ENCODE data around the gene SNRPN. TPM values are rescaled to one million over a fixed set of nuclear protein-coding genes. Genes with fewer than 3 reads are reported as not detected.
"Not testable (repeated sequence)": the region's sequence is repeated elsewhere in the genome, so short reads cannot be mapped to it uniquely, and the experiment has no call there.

SNRPN gene
- polyA plus RNA-seq, 1 donor (not counting 4 experiments of a cell fraction or from before 2014, with no cell fraction given) = 93.0 TPM

DNA sequence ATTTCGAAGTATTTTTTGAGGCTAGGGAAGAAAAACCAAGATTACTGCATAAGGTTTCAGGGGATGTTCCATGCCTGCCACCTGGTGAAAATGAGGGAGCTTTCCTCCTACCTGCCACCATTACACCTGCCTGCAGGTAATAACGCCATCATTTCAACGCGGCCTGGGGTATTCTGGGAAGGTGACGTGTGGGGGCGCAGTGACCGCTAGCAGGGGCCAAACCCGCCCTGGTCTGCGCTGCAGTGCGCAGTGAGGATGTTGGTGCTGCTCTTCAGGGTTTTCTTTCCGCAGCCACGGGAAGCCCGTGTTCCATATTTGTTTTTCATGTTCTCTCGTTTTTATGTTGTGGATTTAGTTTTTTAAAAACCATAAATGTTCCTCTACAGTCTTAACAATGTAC lies 37.4 kb upstream of the SNRPN start:
- Histone ChIP-seq H3K4me2 (ENCODE audit: control insufficient read depth, extremely low read depth, insufficient read depth, low read depth, low read length) (no peak overlapping the region), H2AFZ (ENCODE audit: control insufficient read depth, low read length) (no peak overlapping the region), H3K79me2 (ENCODE audit: control insufficient read depth, insufficient read depth, low read length) (no peaks in the 10 kb centered on the region), H3K9ac (ENCODE audit: control insufficient read depth, extremely low read depth, insufficient read depth, low read length) (no peak overlapping the region), H4K20me1 (ENCODE audit: control insufficient read depth, extremely low read depth, insufficient read depth, low read length) (no peaks in the 10 kb centered on the region), H3K4me1 (ENCODE audit: control insufficient read depth, extremely low read depth, insufficient read depth, low read length) (no peaks in the 10 kb centered on the region), H3K4me3 (ENCODE audit: control insufficient read depth in 2 of 3, extremely low read depth in 1 of 3, insufficient read depth in 2 of 3, low read depth in 1 of 3, low read length in 3 of 3) (no peak overlapping the region), H3K27ac (ENCODE audit: control insufficient read depth, insufficient read depth, low read length) (no peak overlapping the region), H3K9me1 (ENCODE audit: control insufficient read depth, extremely low read depth, insufficient read depth, low read length) (no peaks in the 10 kb centered on the region), H3K27me3 (ENCODE audit: control insufficient read depth, extremely low read depth, insufficient read depth, low read length) (no peaks in the 10 kb centered on the region), H3K36me3 (ENCODE audit: control insufficient read depth in 2 of 2, extremely low read depth in 1 of 2, insufficient read depth in 2 of 2, low read length in 2 of 2) (no peaks in the 10 kb centered on the region), H3K9me3 (ENCODE audit: control insufficient read depth, low read depth, low read length) (peaks cover 2% of the 10 kb centered on the region)
- DNase-seq (ENCODE audit: low read depth, low spot score) (no peak), FAIRE-seq (no peak)
- dilution Hi-C loops (cut with MboI; ENCODE audit: extremely low pct_ligation_motif_present, low sequenced_read_pairs) = no loop called here
- no peak for TF ChIP-seq EZH2 (IDR thresholded peaks at IDR 0.05; ENCODE audit: low read length)
- TF ChIP-seq, protein P1, sequence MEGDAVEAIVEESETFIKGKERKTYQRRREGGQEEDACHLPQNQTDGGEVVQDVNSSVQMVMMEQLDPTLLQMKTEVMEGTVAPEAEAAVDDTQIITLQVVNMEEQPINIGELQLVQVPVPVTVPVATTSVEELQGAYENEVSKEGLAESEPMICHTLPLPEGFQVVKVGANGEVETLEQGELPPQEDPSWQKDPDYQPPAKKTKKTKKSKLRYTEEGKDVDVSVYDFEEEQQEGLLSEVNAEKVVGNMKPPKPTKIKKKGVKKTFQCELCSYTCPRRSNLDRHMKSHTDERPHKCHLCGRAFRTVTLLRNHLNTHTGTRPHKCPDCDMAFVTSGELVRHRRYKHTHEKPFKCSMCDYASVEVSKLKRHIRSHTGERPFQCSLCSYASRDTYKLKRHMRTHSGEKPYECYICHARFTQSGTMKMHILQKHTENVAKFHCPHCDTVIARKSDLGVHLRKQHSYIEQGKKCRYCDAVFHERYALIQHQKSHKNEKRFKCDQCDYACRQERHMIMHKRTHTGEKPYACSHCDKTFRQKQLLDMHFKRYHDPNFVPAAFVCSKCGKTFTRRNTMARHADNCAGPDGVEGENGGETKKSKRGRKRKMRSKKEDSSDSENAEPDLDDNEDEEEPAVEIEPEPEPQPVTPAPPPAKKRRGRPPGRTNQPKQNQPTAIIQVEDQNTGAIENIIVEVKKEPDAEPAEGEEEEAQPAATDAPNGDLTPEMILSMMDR (optimal IDR thresholded peaks at IDR 0.05 in 1 of 3, IDR thresholded peaks at IDR 0.05 in 1 of 3, conservative IDR thresholded peaks at IDR 0.05 in 1 of 3; ENCODE audit: extremely low read depth in 1 of 3, insufficient read depth in 2 of 3, low read length in 3 of 3) = no peak

DNA sequence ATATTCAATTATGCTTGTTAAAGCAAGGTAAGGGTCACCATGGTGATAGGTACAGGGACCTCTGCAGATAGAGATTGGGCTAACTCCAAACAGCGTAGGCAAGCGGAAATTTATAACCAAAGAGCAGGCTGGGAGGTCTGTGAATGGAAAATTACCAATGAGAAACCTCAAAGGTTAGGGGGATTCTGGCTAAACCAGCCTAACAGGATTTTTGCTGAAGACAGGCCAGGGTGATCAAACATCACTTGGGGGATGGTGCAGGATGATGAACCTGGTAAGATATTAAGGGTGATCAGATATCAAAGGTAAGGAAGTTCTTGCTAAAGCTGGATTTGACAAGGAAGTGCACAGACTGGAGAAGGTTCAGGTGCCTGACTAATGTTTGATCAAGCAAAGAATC lies 35.3 kb upstream of the SNRPN start:
- FAIRE-seq (no peak), DNase-seq (ENCODE audit: low read depth, low spot score) (no peak)
- no peaks in the 10 kb centered on the region for H3K27me3 ChIP-seq (ENCODE audit: control insufficient read depth, extremely low read depth, insufficient read depth, low read length)
- no peak overlapping the region for H3K4me2 ChIP-seq (ENCODE audit: control insufficient read depth, extremely low read depth, insufficient read depth, low read depth, low read length)
- H2AFZ ChIP-seq (ENCODE audit: control insufficient read depth, low read length) = no peak overlapping the region
- H3K9me3 ChIP-seq (ENCODE audit: control insufficient read depth, low read depth, low read length) = peaks cover 2% of the 10 kb centered on the region
- H3K79me2 ChIP-seq (ENCODE audit: control insufficient read depth, insufficient read depth, low read length) = no peaks in the 10 kb centered on the region
- no peaks in the 10 kb centered on the region for H3K9me1 ChIP-seq (ENCODE audit: control insufficient read depth, extremely low read depth, insufficient read depth, low read length)
- no peak overlapping the region for H3K4me3 ChIP-seq (ENCODE audit: control insufficient read depth in 2 of 3, extremely low read depth in 1 of 3, insufficient read depth in 2 of 3, low read depth in 1 of 3, low read length in 3 of 3)
- TF ChIP-seq EZH2 (IDR thresholded peaks at IDR 0.05; ENCODE audit: low read length) = no peak
- TF ChIP-seq, protein P1 (optimal IDR thresholded peaks at IDR 0.05 in 1 of 3, IDR thresholded peaks at IDR 0.05 in 1 of 3, conservative IDR thresholded peaks at IDR 0.05 in 1 of 3; ENCODE audit: extremely low read depth in 1 of 3, insufficient read depth in 2 of 3, low read length in 3 of 3) = no peak
- dilution Hi-C loops (cut with MboI; ENCODE audit: extremely low pct_ligation_motif_present, low sequenced_read_pairs) = no loop called here
- no peaks in the 10 kb centered on the region for H4K20me1 ChIP-seq (ENCODE audit: control insufficient read depth, extremely low read depth, insufficient read depth, low read length)
- H3K9ac ChIP-seq (ENCODE audit: control insufficient read depth, extremely low read depth, insufficient read depth, low read length) = no peak overlapping the region
- H3K36me3 ChIP-seq (ENCODE audit: control insufficient read depth in 2 of 2, extremely low read depth in 1 of 2, insufficient read depth in 2 of 2, low read length in 2 of 2) = no peaks in the 10 kb centered on the region
- H3K4me1 ChIP-seq (ENCODE audit: control insufficient read depth, extremely low read depth, insufficient read depth, low read length) = no peaks in the 10 kb centered on the region
- H3K27ac ChIP-seq (ENCODE audit: control insufficient read depth, insufficient read depth, low read length) = no peak overlapping the region

DNA sequence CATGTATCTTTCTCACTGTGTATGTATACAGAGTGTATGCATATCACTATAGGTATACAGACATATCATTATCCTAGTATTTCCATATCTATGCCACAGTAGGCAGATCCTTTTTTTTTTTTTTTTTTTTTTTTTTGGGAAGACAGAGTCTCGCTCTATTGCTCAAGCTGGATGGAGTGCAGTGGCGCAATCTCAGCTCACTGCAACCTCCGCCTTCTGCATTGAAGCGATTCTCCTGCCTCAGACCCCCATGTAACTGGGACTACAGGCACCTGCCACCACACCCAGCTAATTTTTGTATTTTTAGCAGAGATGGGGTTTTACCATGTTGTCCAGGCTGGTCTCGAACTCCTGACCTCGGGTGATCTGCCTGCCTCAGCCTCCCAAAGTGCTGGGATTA lies 32.0 kb upstream of the SNRPN start:
- H3K27me3 ChIP-seq (ENCODE audit: control insufficient read depth, extremely low read depth, insufficient read depth, low read length); H3K9ac ChIP-seq (ENCODE audit: control insufficient read depth, extremely low read depth, insufficient read depth, low read length); FAIRE-seq; dilution Hi-C loops (cut with MboI; ENCODE audit: extremely low pct_ligation_motif_present, low sequenced_read_pairs); H3K4me3 ChIP-seq (ENCODE audit: control insufficient read depth in 2 of 3, extremely low read depth in 1 of 3, insufficient read depth in 2 of 3, low read depth in 1 of 3, low read length in 3 of 3); H4K20me1 ChIP-seq (ENCODE audit: control insufficient read depth, extremely low read depth, insufficient read depth, low read length); H3K36me3 ChIP-seq (ENCODE audit: control insufficient read depth in 2 of 2, extremely low read depth in 1 of 2, insufficient read depth in 2 of 2, low read length in 2 of 2); H3K4me1 ChIP-seq (ENCODE audit: control insufficient read depth, extremely low read depth, insufficient read depth, low read length); H3K79me2 ChIP-seq (ENCODE audit: control insufficient read depth, insufficient read depth, low read length); H3K9me3 ChIP-seq (ENCODE audit: control insufficient read depth, low read depth, low read length); H3K4me2 ChIP-seq (ENCODE audit: control insufficient read depth, extremely low read depth, insufficient read depth, low read depth, low read length); H3K9me1 ChIP-seq (ENCODE audit: control insufficient read depth, extremely low read depth, insufficient read depth, low read length); H3K27ac ChIP-seq (ENCODE audit: control insufficient read depth, insufficient read depth, low read length); DNase-seq (ENCODE audit: low read depth, low spot score); H2AFZ ChIP-seq (ENCODE audit: control insufficient read depth, low read length): not testable (repeated sequence)
